NCI-H748 (cell line): Measurements from ENCODE around the gene AMN1.

Experiments
- DNase-seq: peaks from one replicate; lab custom pipeline; 2025; ENCODE audit not compliant: unreplicated experiment; lab: John Stamatoyannopoulos, UW

Gene AMN1

DNA sequence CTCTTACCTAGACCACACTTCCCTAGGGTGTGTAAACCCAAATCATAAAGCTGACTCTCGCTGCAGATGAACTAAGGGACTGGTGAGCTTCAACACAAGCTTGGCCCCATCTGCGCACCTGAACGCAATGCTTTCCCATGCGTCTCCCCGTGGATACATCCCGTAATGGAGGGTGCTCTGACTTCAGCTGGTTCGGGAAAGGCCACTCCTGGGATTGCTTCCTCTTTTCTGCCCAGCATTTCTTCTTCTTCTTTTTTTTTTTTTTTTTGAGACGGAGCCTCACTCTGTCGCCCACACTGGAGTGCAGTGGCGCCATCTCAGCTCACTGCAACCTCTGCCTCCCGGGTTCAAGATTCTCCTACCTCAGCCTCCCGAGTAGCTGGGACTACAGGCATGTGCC, 97.0 kb downstream of the AMN1 start:
- DNase-seq, result no peak

DNA sequence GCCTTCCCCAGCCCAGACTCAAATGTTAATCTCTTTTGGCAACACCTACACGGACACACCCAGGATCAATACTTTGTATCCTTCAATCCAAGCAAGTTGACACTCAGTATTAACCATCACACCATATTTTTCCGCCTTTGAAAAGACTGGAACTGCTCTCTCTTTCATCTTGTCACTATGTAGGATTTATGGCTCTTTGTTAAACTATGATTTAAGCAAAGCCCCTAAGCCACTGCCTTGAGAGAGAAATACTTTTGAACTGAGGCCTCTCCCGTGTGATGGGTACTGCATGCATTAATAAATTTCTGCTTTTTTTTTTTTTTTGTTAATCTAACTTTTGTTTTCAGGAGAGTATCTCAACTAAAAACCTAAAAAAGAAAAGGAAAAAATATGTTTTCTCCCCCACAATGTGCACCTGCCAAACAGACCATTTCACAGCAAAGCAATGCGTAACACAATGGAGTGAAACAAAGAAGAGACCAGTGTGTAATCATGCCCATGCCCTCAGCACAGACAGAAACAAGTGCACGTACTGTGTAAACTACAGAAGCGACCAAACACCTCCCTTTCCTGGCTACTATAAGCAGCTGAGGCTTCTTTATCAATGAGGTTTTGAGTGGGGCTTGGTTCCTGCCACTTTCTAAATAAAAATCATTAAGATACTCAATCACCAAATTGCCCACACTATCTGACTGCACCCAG, 97.6 kb downstream of the AMN1 start:
- DNase-seq, result peak; percentile 18

DNA sequence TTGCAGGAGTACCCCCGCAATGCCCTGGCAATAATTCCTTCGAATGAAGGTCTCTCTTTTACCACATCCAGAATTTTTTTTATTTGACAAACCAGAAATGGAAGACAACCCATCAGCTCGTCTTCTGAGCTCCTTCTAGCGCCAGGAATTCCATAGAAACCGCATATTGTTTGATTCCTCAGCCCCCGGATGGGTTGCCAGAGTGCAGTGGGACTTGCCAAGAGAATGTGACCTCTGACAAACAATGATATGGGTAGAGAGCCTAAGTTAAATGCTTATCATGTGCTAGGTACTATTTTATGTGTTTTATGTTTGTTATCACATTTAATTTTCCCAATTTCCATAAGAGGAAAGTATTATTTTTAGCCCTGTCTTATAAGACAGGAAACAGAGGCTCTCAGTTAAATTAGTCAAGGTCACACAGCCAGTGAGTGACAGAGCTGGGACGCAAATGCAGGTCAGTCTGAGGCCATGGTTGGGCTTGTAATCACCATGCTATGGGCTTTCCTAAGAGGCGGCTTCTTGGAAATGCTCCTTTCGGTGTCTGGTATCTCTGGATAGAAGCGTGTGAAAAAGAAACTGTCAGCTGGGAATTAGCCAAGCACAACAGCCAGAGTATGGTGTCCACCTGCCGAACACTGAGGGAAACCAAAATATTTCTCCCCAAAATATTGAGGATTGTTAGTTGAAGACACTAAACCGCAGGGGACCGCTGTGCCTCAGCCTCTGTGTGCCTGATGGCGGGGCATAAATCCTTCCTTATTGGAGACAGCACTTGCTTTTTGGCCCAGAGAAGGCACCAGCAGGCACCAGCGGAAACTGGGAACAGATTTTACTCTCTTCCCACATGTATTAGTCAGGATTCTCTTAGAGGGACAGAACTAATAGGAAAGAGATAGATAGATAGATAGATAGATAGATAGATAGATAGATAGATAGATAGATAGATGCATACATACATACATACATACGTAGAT, 98.8 kb downstream of the AMN1 start:
- DNase-seq, result no peak

DNA sequence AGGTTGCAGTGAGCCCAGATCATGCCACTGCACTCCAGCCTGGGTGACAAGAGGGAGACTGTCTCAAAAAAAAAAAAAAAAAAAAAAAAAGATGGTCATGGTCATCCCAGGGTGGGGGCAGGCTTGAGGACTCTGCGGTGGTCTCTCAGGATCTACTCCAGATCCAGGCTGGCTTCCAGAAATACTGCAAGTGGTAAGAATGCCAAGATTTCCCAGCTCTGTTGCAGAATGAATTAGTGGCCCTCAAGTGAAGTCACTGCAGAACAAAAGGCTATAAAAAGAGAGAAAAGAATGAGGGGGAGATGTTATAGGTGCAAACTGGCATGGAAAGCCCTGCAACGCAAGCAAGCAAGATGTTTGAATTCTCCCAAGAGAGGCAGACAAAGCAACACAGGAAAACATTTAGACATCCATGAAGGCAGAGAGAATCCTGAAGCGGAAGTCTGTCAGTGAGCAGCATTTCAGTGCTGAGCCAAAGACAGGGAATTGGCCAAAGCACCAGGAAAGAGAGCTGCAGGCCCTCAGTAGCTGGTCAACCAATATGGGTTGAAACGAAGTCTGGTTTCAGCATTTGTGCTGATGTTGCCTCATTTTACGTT, 101.3 kb downstream of the AMN1 start:
- DNase-seq, result no peak

DNA sequence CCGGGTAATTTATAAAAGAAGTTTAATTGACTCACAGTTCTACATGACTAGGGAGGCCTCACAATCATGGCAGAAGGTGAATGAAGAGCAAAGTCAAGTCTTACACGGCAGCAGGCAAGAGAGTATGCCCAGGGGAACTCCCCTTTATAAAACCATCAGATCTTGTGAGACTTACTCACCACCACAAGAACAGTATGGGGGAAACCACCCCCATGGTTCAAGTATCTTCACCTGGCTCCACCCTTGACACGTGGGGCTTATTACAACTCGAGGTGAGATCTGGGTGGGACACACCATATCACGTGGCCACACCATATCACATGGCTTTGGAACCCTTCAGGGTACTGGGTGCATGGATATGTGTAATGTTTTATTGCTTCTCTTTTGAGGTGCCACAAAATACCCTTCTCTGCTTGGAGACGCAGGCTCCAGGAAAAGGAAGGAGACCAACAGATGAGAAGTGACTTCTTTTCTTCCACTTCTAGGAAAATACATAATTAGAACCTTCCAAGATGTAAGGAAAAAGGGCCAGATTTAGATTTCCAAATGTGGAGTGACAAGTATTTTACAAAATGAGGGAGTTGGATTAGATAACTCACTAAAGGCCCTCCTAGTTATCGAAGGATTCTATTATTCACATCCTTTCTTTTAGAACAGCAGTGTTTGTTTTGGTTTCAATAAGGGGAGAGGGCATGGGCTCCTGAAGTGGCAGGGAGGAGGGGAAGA, 102.4 kb downstream of the AMN1 start:
- DNase-seq, result no peak

DNA sequence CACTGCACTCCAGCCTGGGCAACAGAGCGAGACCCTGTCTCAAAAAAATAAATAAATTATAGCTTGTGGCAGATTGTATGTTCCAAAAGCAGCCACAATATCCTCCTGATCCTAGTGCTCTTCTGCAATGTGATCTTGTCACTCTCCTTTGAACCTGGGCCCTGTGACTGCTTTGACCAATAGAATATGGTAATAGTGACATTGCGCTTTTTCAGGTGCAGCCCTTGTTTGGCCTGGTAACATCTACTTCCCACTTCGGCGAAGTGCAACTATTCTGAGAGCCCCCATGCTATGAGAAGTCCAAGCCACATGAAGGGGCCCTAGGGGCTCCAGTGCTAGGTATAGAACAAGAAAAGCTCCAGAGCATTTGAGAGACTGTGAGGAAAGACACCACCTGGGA, 106.8 kb downstream of the AMN1 start:
- DNase-seq, result no peak
